GM06990 (cell line): ENCODE data around the gene CLIC3.

ENCODE experiments used
- DNase-seq: peaks from one replicate; pipeline ENCODE4 v3.0.0-alpha.2; 2011; ENCODE audit not compliant: insufficient read length; ENCODE audit errors: extremely low read depth
- H3K27me3 ChIP-seq: replicated peaks from 2 replicates; pipeline ENCODE4 v1.6.0; 2011; ENCODE audit warnings: low read length; ENCODE audit not compliant: control insufficient read depth, insufficient read depth
- H3K36me3 ChIP-seq: 2 replicates; pipeline ENCODE4 v1.5.1; 2011; ENCODE audit warnings: low read length; ENCODE audit not compliant: control insufficient read depth, insufficient read depth
- H3K4me3 ChIP-seq: replicated peaks from 2 replicates; pipeline ENCODE4 v1.5.1; 2011; ENCODE audit warnings: low read depth, mild to moderate bottlenecking, control low read depth, low read length
- CTCF ChIP-seq: IDR thresholded peaks from 2 replicates; pipeline ENCODE4 v1.5.1; 2011; ENCODE audit warnings: low read length, control low read depth, mild to moderate bottlenecking, inconsistent platforms; ENCODE audit not compliant: insufficient read depth, poor library complexity, severe bottlenecking

CLIC3 gene

DNA sequence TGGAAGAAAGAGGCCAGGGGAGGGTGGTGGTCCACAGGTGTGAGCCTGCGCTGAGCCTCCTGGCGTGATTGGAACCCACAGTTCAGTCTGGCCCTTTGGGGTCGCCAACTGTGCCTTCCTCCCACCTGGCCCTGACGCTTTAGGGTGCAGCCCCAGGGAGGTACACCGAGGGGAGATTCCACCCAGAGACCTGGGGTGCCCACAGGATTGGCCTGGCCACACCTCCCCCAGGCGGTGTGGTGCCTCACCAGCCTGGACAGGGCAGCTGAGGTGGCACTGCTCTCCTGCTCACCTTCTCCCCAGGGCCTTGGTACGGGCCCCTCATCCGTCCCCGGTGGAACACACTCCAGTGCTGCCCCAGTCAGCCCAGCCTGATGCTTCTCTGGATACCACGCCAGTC lies 1.0 kb upstream of the CLIC3 start:
- no peak for DNase-seq
- Histone ChIP-seq H3K4me3 (no peak overlapping the region), H3K36me3 (no peaks in the 10 kb centered on the region; the same call in 1 of the 2 replicates), H3K27me3 (no peaks in the 10 kb centered on the region; the same call in 1 of the 2 replicates)
- TF ChIP-seq CTCF = no peak

GRCh38 chr9:136995772-136996311 lies 526 bp downstream of the CLIC3 start:
- no peaks in the 10 kb centered on the region; the same call in 1 of the 2 replicates for H3K27me3 ChIP-seq
- H3K36me3 ChIP-seq = no peaks in the 10 kb centered on the region; the same call in 1 of the 2 replicates
- H3K4me3 ChIP-seq = no peak overlapping the region
- no peak for DNase-seq
- TF ChIP-seq CTCF = no peak

- no peak for TF ChIP-seq CTCF
- no peak for DNase-seq
- Histone ChIP-seq H3K36me3 (no peaks in the 10 kb centered on the region; the same call in 1 of the 2 replicates), H3K27me3 (no peaks in the 10 kb centered on the region; the same call in 1 of the 2 replicates), H3K4me3 (no peak overlapping the region)
Measured at GRCh38 chr9:136995362-136995761, 1.0 kb downstream of the CLIC3 start.

GRCh38 chr9:136994888-136995230 lies 1.5 kb downstream of the CLIC3 start:
- H3K36me3 ChIP-seq = no peaks in the 10 kb centered on the region; the same call in 1 of the 2 replicates
- H3K27me3 ChIP-seq = no peaks in the 10 kb centered on the region; the same call in 1 of the 2 replicates
- no peak overlapping the region for H3K4me3 ChIP-seq
- DNase-seq = no peak
- no peak for TF ChIP-seq CTCF

- Histone ChIP-seq H3K27me3 (no peaks in the 10 kb centered on the region; the same call in 1 of the 2 replicates), H3K36me3 (no peaks in the 10 kb centered on the region; the same call in 1 of the 2 replicates), H3K4me3 (no peak overlapping the region)
- no peak for TF ChIP-seq CTCF
- DNase-seq = no peak
Measured at GRCh38 chr9:136994180-136994887, 2.0 kb downstream of the CLIC3 start.
